NT2/D1 (cell line): ENCODE measurements around the gene CDC42SE2.

ENCODE experiments used
- SUZ12 ChIP-seq: IDR thresholded peaks from 2 replicates; pipeline ENCODE4 v1.6.1; 2011; ENCODE audit not compliant: insufficient read length, insufficient read depth; ENCODE audit errors: extremely low read depth
- YY1 ChIP-seq: IDR thresholded peaks from 2 replicates; pipeline ENCODE4 v1.6.1; 2011; ENCODE audit not compliant: insufficient read length, insufficient read depth
- ZNF274 ChIP-seq: IDR thresholded peaks from 2 replicates; pipeline ENCODE4 v1.6.1; 2011; ENCODE audit warnings: mild to moderate bottlenecking, low read depth, low read length

DNA sequence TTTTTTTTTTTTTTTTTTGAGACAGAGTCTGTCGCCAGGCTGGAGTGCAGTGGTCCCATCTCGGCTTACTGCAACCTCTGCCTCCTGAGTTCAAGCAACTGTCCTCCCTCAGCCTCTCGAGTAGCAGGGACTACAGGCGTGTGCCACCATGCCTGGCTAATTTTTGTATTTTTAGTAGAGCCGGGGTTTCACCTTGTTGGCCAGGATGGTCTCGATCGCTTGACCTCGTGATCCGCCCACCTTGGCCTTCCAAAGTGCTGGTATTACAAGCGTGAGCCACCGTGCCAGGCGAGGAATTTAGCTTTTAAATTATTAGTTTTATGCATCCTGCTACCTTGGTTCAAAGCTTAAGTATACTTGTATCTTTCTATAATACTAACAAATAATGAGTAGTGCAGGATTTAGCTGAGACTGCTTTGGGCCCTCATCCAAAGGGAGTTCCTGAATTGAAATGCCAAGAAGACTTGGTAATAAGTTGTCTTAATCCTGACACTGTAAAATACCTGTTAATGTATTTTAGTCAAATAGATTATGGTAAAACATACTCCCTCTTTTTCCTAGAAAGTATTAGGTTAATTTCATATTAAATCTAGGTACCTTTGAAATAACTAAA lies 5.0 kb downstream of the CDC42SE2 start:
- no peak for TF ChIP-seq ZNF274
- no peak for TF ChIP-seq YY1
- TF ChIP-seq SUZ12, result no peak
